ENCODE measurements around the gene UBL3. TPM values are rescaled to one million over a fixed set of nuclear protein-coding genes. Genes with fewer than 3 reads are reported as not detected.

The UBL3 gene
- total RNA-seq, 1 experiment from 2014 or later: 19.0 TPM

DNA sequence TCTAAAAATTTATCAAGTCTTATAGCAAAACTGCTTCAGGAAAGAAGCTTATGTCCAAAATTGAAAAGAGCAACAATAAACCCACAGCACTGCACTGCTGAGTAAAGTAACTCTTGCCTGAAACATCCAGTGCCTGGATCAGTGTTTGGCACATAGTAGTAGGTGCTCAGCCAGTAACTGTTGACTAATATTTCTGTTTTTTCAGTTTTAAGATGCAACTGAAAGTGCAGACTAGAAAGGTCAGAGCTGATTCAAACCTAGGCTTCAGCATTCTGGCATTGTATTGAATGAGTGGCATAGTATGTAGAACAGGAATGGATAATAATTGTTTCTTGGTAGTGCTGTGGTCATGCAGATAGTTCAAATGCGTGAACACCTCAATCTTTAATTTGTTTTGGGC, 67.6 kb downstream of the UBL3 start:
- H2BK5ac ChIP-seq (ENCODE audit: insufficient read length, low read length): no peak overlapping the region
- H3K14ac ChIP-seq (ENCODE audit: insufficient read depth, low read length): no peak overlapping the region
- H3K4ac ChIP-seq (ENCODE audit: low read depth, low read length): no peak overlapping the region
- no peak overlapping the region for H3K4me3 Mint-ChIP-seq
- H2AK5ac ChIP-seq (ENCODE audit: insufficient read length, low read length): no peak overlapping the region
- no peaks in the 10 kb centered on the region for H3K23me2 ChIP-seq (ENCODE audit: insufficient read length, low read depth, low read length, poor library complexity, severe bottlenecking)
- H3K79me1 ChIP-seq (ENCODE audit: insufficient read depth, low read depth, low read length, poor library complexity, severe bottlenecking): no peaks in the 10 kb centered on the region
- H3K36me3 Mint-ChIP-seq (ENCODE audit: insufficient read depth in 1 of 3, low read depth in 3 of 3): no peaks in the 10 kb centered on the region
- H2BK12ac ChIP-seq (ENCODE audit: insufficient read length, low read depth, low read length): no peak overlapping the region
- no peak overlapping the region for H3K9ac ChIP-seq (ENCODE audit: extremely low read depth, insufficient read length, low read length)
- H3K27me3 Mint-ChIP-seq (ENCODE audit: low read depth): no peaks in the 10 kb centered on the region
- H3K9me3 ChIP-seq (ENCODE audit: control insufficient read depth, low read depth, low read length): no peaks in the 10 kb centered on the region
- H3K23ac ChIP-seq (ENCODE audit: insufficient read length, low read depth, low read length): no peak overlapping the region
- no peak overlapping the region for H3K56ac ChIP-seq (ENCODE audit: insufficient read length, low read depth, low read length)
- DNase-seq: no peak
- H3T11ph ChIP-seq (ENCODE audit: low read length): no peak overlapping the region
- H3K4me2 ChIP-seq (ENCODE audit: insufficient read depth, insufficient read length, low read length): no peak overlapping the region
- H3K27ac ChIP-seq (ENCODE audit: insufficient read length, low read depth, low read length): no peak overlapping the region
- no peaks in the 10 kb centered on the region for H4K20me1 ChIP-seq (ENCODE audit: control insufficient read depth, insufficient read depth, insufficient read length)
- no peak overlapping the region for H2AFZ ChIP-seq (ENCODE audit: low read length)
- TF ChIP-seq CTCF (conservative IDR thresholded peaks at IDR 0.05): no peak
- no peak overlapping the region for H3K27ac Mint-ChIP-seq
- no peak overlapping the region for H2BK20ac ChIP-seq (ENCODE audit: low read depth, low read length, poor library complexity, severe bottlenecking)
- no peaks in the 10 kb centered on the region for H3K9me3 Mint-ChIP-seq
- H3K79me2 ChIP-seq (ENCODE audit: insufficient read depth, low read length): no peaks in the 10 kb centered on the region
- H2BK120ac ChIP-seq (ENCODE audit: low read depth, low read length, poor library complexity, severe bottlenecking): no peak overlapping the region
- H3K4me1 ChIP-seq (ENCODE audit: insufficient read depth, low read length): no peaks in the 10 kb centered on the region
- no CpG with 5 or more reads among the region's 1 CpG for WGBS (ENCODE audit: extremely low coverage, insufficient read length, low lambda C conversion rate)
- H3K27me3 ChIP-seq (ENCODE audit: insufficient read depth, low read length): no peaks in the 10 kb centered on the region
- H4K91ac ChIP-seq (ENCODE audit: insufficient read length, low read depth, low read length): no peak overlapping the region
- no peak overlapping the region for H4K5ac ChIP-seq (ENCODE audit: insufficient read length, low read depth, low read length)
- H2BK15ac ChIP-seq (ENCODE audit: low read depth, low read length): no peak overlapping the region
- H3K4me1 Mint-ChIP-seq: peaks cover 3 to 5% of the 10 kb centered on the region in 2 experiments
- H4K8ac ChIP-seq (replicated peaks; ENCODE audit: insufficient read length, low read depth, low read length): no peak overlapping the region
- H3K18ac ChIP-seq (ENCODE audit: insufficient read length, low read depth, low read length): no peak overlapping the region
